Muscle of leg (tissue), 11 donors: ENCODE results near the gene TRIM52. TPM values are rescaled to one million over a fixed set of nuclear protein-coding genes. Genes with fewer than 3 reads are reported as not detected.

Experiments used
- DNase-seq: peaks from one replicate; pipeline ENCODE4 v3.0.0; 2013
- H3K27ac ChIP-seq: one replicate; pipeline ENCODE4 v1.5.1; 2013; ENCODE audit warnings: mild to moderate bottlenecking, low read length, control low read depth
- H3K27me3 ChIP-seq: one replicate; pipeline ENCODE4 v1.6.1; 2013; ENCODE audit warnings: low read length; ENCODE audit not compliant: control insufficient read depth, insufficient read depth
- H3K36me3 ChIP-seq: one replicate; pipeline ENCODE4 v1.6.1; 2013; ENCODE audit warnings: low read length; ENCODE audit not compliant: control insufficient read depth, insufficient read depth
- H3K4me1 ChIP-seq: one replicate; pipeline ENCODE4 v1.6.1; 2013; ENCODE audit warnings: low read length; ENCODE audit not compliant: control insufficient read depth, insufficient read depth
- H3K4me3 ChIP-seq: one replicate; pipeline ENCODE4 v1.5.1; 2013; ENCODE audit warnings: low read length, control low read depth
- H3K9me3 ChIP-seq: replicated peaks from 2 replicates; pipeline ENCODE4 v1.6.1; 2013; ENCODE audit warnings: low read depth, low read length; ENCODE audit not compliant: control insufficient read depth
- WGBS: methylation state at CpG from one replicate; pipeline ENCODE4 v1.1.5; 2013; ENCODE audit warnings: missing lambda C conversion rate; ENCODE audit not compliant: insufficient coverage; 5-methylcytosine and 5-hydroxymethylcytosine counted together
- polyA plus RNA-seq, 8 donors: library from polyadenylated mRNA; unstranded; fragments of 120-200 nt; gene quantifications; one replicate each; pipeline versions ENCODE4 v1.2.1 to v1.2.3, GENCODE V29; 2013; ENCODE audit warnings: inconsistent platforms in 1 of 8, low replicate concordance in 1 of 8; ENCODE audit not compliant: insufficient read length in 8 of 8, insufficient read depth in 1 of 8
- total RNA-seq: library from RNA; stranded (reverse); fragments of 120-200 nt; gene quantifications from one replicate; pipeline ENCODE4 v1.2.4, GENCODE V29; 2013

TRIM52 gene
- total and polyA plus RNA-seq, 9 donors, result 8.3 to 20.6 (median 11.3) TPM

DNA sequence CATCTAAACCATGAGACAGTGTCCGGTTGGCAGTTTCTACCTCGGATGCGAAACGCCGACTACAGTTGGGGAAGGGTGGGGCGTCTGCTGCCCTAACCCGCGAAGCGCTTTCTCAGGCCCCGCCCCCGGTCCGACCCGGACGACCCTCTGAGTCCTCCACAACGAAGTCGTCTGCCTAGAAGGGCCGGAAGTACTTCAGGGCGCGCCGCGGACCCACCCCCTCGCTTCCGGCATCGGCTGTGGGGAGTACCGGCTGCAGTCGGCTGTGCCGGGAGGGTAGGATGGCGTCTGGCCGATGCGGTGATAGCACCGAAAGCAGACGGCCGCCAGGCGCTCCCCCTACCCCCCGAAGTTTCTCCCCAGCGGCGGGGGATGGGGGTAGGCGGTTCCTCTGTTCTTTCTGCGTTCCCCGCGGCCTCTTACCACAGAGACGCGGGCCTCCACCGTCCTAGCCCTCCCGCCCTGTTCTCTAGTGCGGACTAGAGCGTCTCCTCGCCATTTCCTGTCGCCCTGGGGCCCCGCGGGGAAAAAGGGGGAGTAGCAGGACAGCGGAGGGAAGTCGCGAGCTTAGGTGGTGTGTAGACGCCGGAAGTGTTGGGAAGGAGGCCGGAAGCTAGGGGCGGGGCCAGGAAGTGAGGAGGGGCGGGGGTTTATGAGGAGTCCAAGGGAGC is 37.8 kb downstream of the TRIM52 start, which contains the start of gene TRIM41:
Gene TRIM41 (plus strand): TSS at position 224 of the 671 bp plus-strand sequence. CDS start 719 bp downstream, outside the sequence.
- WGBS, result under 1% methylated on average over 31 of the region's 59 CpGs
- peak within 1 kb of the TSS; percentile 92 for H3K4me3 ChIP-seq

GRCh38 chr5:181222630-181223057 is 38.3 kb downstream of the TRIM52 start:
- Histone ChIP-seq H3K4me3 (peak overlapping the region; percentile 92), H3K27me3 (peaks cover 8% of the 10 kb centered on the region), H3K36me3 (peaks cover 3% of the 10 kb centered on the region), H3K4me1 (peaks cover 20% of the 10 kb centered on the region), H3K27ac (peak overlapping the region; percentile 99), H3K9me3 (no peaks in the 10 kb centered on the region)
- no peak for DNase-seq
- 0% methylated on average over 9 of the region's 18 CpGs for WGBS

More for the DNA sequence above, 37.8 kb downstream of the TRIM52 start, which contains the start of gene TRIM41:
- Histone ChIP-seq H3K9me3 (no peaks in the 10 kb centered on the region), H3K27me3 (peaks cover 8% of the 10 kb centered on the region), H3K36me3 (peaks cover 9% of the 10 kb centered on the region), H3K27ac (peak within 1 kb of the TSS; percentile 99), H3K4me1 (peaks cover 17% of the 10 kb centered on the region)
- DNase-seq, result peak; percentile 100

GRCh38 chr5:181221792-181222629 is 38.9 kb downstream of the TRIM52 start:
- Histone ChIP-seq H3K9me3 (no peaks in the 10 kb centered on the region), H3K4me1 (peaks cover 25% of the 10 kb centered on the region), H3K4me3 (peak overlapping the region; percentile 92), H3K27me3 (peaks cover 8% of the 10 kb centered on the region), H3K36me3 (no peaks in the 10 kb centered on the region), H3K27ac (peak overlapping the region; percentile 99)
- WGBS, result 5% methylated on average over 46 of the region's 50 CpGs
- peak; percentile 95 for DNase-seq

DNA sequence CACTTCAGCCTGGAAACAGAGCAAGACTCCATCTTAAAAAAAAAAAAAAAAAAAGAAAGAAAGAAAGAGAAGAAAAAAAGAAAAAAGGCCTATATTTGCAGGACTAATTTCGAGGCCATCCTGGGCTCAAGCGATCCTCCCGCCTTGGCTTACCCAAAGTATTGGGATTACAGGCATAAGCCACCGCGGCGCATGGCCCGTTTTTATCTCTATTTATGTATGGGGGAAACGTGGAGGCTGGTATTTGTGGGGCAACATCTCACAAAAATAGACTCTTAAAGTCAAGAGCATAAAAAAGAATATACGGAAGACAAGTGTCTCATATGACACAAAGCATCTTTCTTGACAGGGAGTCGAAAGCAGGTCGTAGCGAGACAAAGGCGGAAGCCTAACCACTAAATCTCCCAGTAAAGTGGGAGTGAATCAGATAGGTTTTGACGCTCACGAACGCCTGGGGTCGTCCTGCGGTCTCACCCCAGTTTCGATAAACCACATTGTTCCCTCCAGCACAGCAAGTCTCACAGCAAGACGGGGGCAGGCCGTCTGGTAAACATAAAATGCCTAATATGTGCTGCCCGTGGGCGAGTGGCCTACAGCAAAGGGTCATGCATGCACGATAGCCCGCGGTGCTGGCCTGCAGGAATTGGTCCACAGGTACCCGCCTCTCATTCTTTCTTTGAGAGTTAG is 39.7 kb downstream of the TRIM52 start:
- no peaks in the 10 kb centered on the region for H3K9me3 ChIP-seq
- H3K27ac ChIP-seq, result peak overlapping the region; percentile 99
- peak overlapping the region; percentile 2 for H3K4me3 ChIP-seq
- no peaks in the 10 kb centered on the region for H3K36me3 ChIP-seq
- peaks cover 31% of the 10 kb centered on the region for H3K4me1 ChIP-seq
- no peak for DNase-seq
- 49% methylated on average over 12 of the region's 27 CpGs for WGBS
- H3K27me3 ChIP-seq, result peaks cover 13% of the 10 kb centered on the region

DNA sequence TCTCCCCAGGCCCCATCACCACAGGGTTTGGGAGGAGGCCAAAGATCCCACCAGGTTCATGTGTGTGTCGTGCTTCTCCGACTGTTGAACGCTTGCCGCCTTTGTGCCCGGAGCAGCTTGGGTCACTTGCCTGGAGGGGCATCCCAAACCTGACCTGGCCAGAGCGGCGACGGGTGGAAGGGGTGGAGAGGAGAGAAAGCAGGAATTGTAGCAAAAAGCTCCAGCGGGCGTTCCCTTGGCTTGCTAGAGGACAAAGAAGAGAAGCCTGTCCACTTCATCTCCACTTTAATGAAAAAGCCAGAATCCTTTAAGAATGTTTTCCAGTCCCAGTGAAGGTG is 40.8 kb downstream of the TRIM52 start:
- peaks cover 18% of the 10 kb centered on the region for H3K27me3 ChIP-seq
- no peaks in the 10 kb centered on the region for H3K36me3 ChIP-seq
- 80% methylated on average over 3 of the region's 10 CpGs for WGBS
- DNase-seq, result no peak
- no peaks in the 10 kb centered on the region for H3K9me3 ChIP-seq
- H3K4me3 ChIP-seq, result no peak overlapping the region
- H3K4me1 ChIP-seq, result peaks cover 36% of the 10 kb centered on the region
- H3K27ac ChIP-seq, result no peak overlapping the region

GRCh38 chr5:181219262-181220177 is 41.4 kb downstream of the TRIM52 start:
- no peak for DNase-seq
- 46% methylated on average over 48 of the region's 49 CpGs for WGBS
- Histone ChIP-seq H3K4me3 (no peak overlapping the region), H3K9me3 (no peaks in the 10 kb centered on the region), H3K27me3 (peaks cover 20% of the 10 kb centered on the region), H3K4me1 (peaks cover 32% of the 10 kb centered on the region), H3K36me3 (no peaks in the 10 kb centered on the region), H3K27ac (no peak overlapping the region)

- H3K4me3 ChIP-seq, result peak overlapping the region; percentile 36
- 4% methylated on average over 4 of the region's 10 CpGs for WGBS
- DNase-seq, result no peak
- H3K27ac ChIP-seq, result no peak overlapping the region
- H3K27me3 ChIP-seq, result peaks cover 23% of the 10 kb centered on the region
- H3K9me3 ChIP-seq, result no peaks in the 10 kb centered on the region
- H3K36me3 ChIP-seq, result no peaks in the 10 kb centered on the region
- peaks cover 25% of the 10 kb centered on the region for H3K4me1 ChIP-seq
Observed at GRCh38 chr5:181218795-181219124, 42.2 kb downstream of the TRIM52 start.

DNA sequence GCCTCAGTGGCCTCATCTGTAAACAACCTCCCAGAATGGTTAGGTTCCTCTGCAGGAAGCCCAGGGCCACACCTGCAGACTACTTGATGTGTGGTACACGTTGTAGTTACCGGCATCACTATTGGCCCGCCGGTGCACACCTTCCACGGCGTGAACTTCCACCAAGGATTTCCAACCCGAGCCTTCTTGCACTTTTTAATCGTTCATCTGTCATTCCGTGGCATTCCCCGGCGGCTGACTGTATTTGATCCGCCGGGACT is 43.2 kb downstream of the TRIM52 start:
- no peak for DNase-seq
- Histone ChIP-seq H3K27ac (peak overlapping the region; percentile 57), H3K4me1 (peaks cover 25% of the 10 kb centered on the region), H3K27me3 (peaks cover 23% of the 10 kb centered on the region), H3K9me3 (no peaks in the 10 kb centered on the region), H3K4me3 (peak overlapping the region; percentile 52), H3K36me3 (no peaks in the 10 kb centered on the region)
- 4% methylated on average over 10 of the region's 13 CpGs for WGBS

DNA sequence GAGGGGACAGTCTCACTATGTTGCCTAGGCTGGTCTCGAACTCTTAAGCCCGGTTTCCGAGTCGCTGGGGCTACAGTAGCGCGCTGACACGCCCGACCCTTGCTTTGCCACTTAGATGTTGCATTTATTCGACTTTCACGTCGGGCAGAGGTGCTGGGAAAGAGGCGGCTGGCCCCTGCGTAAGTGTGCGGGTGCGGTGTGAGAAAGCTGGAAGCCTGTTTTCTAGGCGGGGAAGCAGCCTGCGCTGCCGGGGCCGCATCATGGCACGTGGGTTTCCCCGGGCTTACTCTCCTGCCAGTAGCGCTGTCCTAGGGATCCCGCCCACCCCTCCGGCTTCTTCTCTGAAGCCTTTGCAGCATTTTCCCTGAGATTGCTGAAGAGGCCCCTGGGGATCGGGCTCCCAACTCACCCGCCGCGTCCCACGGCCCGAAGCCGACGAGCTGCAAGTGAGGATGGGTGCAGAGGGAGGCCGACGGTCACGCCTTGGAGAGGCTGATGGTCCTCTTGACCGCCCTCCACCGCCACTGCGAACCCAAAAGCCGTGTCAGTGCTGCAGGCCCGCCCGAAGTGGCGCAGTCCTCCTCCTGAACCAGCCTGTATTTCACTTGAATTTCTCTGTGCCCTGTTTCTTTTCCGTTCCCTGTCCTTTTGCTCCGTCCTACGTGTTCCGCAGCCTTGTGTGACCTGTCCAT is 43.7 kb downstream of the TRIM52 start:
- H3K27ac ChIP-seq, result peak overlapping the region; percentile 57
- H3K4me3 ChIP-seq, result peak overlapping the region; percentile 52
- no peaks in the 10 kb centered on the region for H3K36me3 ChIP-seq
- WGBS, result 1% methylated on average over 44 of the region's 46 CpGs
- H3K4me1 ChIP-seq, result peaks cover 22% of the 10 kb centered on the region
- H3K27me3 ChIP-seq, result peaks cover 23% of the 10 kb centered on the region
- no peaks in the 10 kb centered on the region for H3K9me3 ChIP-seq
- DNase-seq, result peak; percentile 59
